Suprapubic skin (tissue), 4 donors: ENCODE data around the gene SLC25A39. TPM values are rescaled to one million over a fixed set of nuclear protein-coding genes. Genes with fewer than 3 reads are reported as not detected.
A peak's percentile ranks its signal among the peaks of the same experiment; 100 is the strongest.
"Not testable (repeated sequence)": the region's sequence is repeated elsewhere in the genome, so short reads cannot be mapped to it uniquely, and the experiment has no call there.

Experiments used
- DNase-seq, 2 donors: peaks; one replicate each; pipeline ENCODE4 v3.0.0-alpha.2; 2019; ENCODE audit warnings: low spot score in 2 of 2
- H3K27ac ChIP-seq: fragments of 200-600 bp; sonication (generic); one replicate; pipeline ENCODE4 v1.5.1; 2019
- H3K27me3 ChIP-seq: fragments of 200-600 bp; sonication (generic); one replicate; pipeline ENCODE4 v1.5.1; 2019
- H3K36me3 ChIP-seq: fragments of 200-600 bp; sonication (generic); one replicate; pipeline ENCODE4 v1.5.1; 2019
- H3K4me1 ChIP-seq: fragments of 200-600 bp; sonication (generic); one replicate; pipeline ENCODE4 v1.5.1; 2019
- H3K4me3 ChIP-seq: fragments of 200-600 bp; sonication (generic); one replicate; pipeline ENCODE4 v1.5.1; 2019; ENCODE audit warnings: mild to moderate bottlenecking
- H3K9me3 ChIP-seq: fragments of 200-600 bp; sonication (generic); one replicate; pipeline ENCODE4 v1.5.1; 2019
- EP300 ChIP-seq: sonication (generic); formaldehyde crosslinking; IDR thresholded peaks from one replicate; pipeline ENCODE4 v1.6.1; 2017; ENCODE audit warnings: antibody characterized with exemption
- POLR2A ChIP-seq, 2 donors: fragments of 450-650 bp; IDR thresholded peaks; one replicate each; pipeline ENCODE4 v1.6.1; 2017; ENCODE audit warnings: antibody characterized with exemption in 2 of 2, mild to moderate bottlenecking in 2 of 2, moderate library complexity in 2 of 2
- POLR2AphosphoS5 ChIP-seq, 3 donors: sonication (generic); formaldehyde crosslinking; IDR thresholded peaks; one replicate each; pipeline ENCODE4 v1.6.1; 2017; ENCODE audit warnings: antibody characterized with exemption in 3 of 3
- WGBS: methylation state at CpG from one replicate; pipeline ENCODE4 v1.1.5; 2018; 5-methylcytosine and 5-hydroxymethylcytosine counted together
- total RNA-seq, 4 donors: library from RNA; depleted of rRNA; stranded (reverse); fragments of >200 nt; gene quantifications; one replicate each; pipeline ENCODE4 v1.1.0, GENCODE V29; 2016
- TF ChIP-seq, protein P1 (sequence below), 2 donors: fragments of 200-600 bp in 1 of 2; fragments of 450-650 bp in 1 of 2; sonication (generic) in 1 of 2; IDR thresholded peaks; one replicate each; pipeline ENCODE4 v1.5.1; 2016 to 2019; ENCODE audit warnings: antibody characterized with exemption in 2 of 2, mild to moderate bottlenecking in 1 of 2, moderate library complexity in 1 of 2

The SLC25A39 gene, protein sequence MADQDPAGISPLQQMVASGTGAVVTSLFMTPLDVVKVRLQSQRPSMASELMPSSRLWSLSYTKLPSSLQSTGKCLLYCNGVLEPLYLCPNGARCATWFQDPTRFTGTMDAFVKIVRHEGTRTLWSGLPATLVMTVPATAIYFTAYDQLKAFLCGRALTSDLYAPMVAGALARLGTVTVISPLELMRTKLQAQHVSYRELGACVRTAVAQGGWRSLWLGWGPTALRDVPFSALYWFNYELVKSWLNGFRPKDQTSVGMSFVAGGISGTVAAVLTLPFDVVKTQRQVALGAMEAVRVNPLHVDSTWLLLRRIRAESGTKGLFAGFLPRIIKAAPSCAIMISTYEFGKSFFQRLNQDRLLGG
- total RNA-seq = 100 to 1,000 TPM in 3 of 4 donors, 10 to 100 TPM in 1; 94.9 to 132 (median 111) TPM

DNA sequence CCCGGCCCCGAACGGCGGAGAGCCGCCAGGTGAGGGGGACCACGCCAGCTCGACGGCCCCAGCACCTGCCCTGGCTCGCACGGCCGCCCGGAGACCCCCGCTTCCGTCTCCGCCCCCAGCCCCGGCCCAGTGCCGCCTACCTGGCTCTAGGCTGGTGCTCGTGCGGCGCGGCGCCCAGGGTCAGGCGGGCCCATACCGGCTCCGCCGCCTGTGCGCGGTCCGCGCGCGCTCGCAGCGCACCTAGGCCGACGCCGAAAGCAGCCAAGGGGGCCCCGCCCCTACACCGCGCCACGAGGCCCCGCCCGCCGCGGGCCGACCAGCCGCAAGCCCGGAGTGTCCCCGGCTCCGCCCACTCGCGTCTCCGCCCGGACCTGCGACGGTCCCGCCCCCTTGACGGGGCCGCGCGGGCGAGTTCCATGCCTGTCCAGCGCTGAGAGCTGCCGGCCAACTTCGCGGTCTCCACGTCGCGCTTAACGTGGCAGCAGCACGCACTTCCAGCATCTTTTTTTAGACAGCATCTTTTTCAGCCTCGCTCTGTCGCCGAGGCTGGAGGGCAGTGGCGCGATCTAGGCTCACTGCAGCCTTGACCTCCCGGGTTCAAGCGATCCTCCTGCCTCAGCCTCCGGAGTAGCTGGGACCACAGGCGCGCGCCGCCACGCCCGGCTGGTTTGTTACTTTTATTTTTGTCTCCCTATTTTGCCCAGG lies at the start of gene SLC25A39:
Gene SLC25A39 (minus strand): TSS at position 253 of the 705 bp plus-strand sequence. CDS start 1,261 bp downstream, outside the sequence.
- Histone ChIP-seq H3K36me3 (peaks cover 29% of the 10 kb centered on the region), H3K4me1 (peaks cover 38% of the 10 kb centered on the region), H3K9me3 (no peaks in the 10 kb centered on the region), H3K4me3 (peak within 1 kb of the TSS; percentile 98), H3K27ac (peak within 1 kb of the TSS; percentile 85), H3K27me3 (no peaks in the 10 kb centered on the region)
- 0% methylated on average over 45 of the region's 85 CpGs for WGBS
- peak; percentile 95 to 96 for DNase-seq
- TF ChIP-seq POLR2AphosphoS5 (IDR thresholded peaks at IDR 0.05) (peak in 1 of 3 donors; percentile 15), EP300 (no peak)

- TF ChIP-seq POLR2AphosphoS5 (IDR thresholded peaks at IDR 0.05) (no peak), POLR2A (IDR thresholded peaks at IDR 0.05) (no peak), EP300 (no peak)
- TF ChIP-seq, protein P1, sequence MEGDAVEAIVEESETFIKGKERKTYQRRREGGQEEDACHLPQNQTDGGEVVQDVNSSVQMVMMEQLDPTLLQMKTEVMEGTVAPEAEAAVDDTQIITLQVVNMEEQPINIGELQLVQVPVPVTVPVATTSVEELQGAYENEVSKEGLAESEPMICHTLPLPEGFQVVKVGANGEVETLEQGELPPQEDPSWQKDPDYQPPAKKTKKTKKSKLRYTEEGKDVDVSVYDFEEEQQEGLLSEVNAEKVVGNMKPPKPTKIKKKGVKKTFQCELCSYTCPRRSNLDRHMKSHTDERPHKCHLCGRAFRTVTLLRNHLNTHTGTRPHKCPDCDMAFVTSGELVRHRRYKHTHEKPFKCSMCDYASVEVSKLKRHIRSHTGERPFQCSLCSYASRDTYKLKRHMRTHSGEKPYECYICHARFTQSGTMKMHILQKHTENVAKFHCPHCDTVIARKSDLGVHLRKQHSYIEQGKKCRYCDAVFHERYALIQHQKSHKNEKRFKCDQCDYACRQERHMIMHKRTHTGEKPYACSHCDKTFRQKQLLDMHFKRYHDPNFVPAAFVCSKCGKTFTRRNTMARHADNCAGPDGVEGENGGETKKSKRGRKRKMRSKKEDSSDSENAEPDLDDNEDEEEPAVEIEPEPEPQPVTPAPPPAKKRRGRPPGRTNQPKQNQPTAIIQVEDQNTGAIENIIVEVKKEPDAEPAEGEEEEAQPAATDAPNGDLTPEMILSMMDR (IDR thresholded peaks at IDR 0.05) = no peak
- Histone ChIP-seq H3K27ac (no peak overlapping the region), H3K4me3 (no peak overlapping the region), H3K9me3 (no peaks in the 10 kb centered on the region), H3K36me3 (no peaks in the 10 kb centered on the region), H3K27me3 (peaks cover 32% of the 10 kb centered on the region), H3K4me1 (peaks cover 4% of the 10 kb centered on the region)
- no peak for DNase-seq
- WGBS = 71% methylated on average over 10 of the region's 10 CpGs
Measured at GRCh38 chr17:44372036-44372435, 47.4 kb upstream of the SLC25A39 start.

DNA sequence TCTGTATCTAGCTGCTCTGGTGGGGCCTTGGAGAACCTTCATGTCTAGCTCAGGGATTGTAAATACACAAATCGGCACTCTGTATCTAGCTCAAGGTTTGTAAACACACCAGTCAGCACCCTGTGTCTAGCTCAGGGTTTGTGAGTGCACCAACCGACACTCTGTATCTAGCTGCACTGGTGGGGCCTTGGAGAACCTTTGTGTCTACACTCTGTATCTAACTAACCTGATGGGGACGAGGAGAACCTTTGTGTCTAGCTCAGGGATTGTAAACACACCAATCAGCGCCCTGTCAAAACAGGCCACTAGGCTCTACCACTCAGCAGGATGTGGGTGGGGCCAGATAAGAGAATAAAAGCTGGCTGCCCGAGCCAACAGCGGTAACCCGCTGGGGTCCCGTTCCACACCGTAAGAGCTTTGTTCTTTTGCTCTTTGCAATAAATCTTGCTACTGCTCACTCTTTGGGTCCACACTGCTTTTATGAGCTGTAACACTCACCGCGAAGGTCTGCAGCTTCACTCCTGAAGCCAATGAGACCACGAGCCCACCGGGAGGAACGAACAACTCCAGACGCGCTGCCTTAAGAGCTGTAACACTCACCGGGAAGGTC lies 44.9 kb upstream of the SLC25A39 start:
- H3K36me3 ChIP-seq, H3K4me3 ChIP-seq, H3K4me1 ChIP-seq, H3K27ac ChIP-seq, DNase-seq, H3K9me3 ChIP-seq: not testable (repeated sequence)
- WGBS = 54% methylated on average over 17 of the region's 17 CpGs
- peaks cover 33% of the 10 kb centered on the region for H3K27me3 ChIP-seq

- not testable (repeated sequence) for H3K4me1 ChIP-seq, H3K27ac ChIP-seq, H3K36me3 ChIP-seq, H3K4me3 ChIP-seq, DNase-seq, H3K9me3 ChIP-seq
- WGBS = 75% methylated on average over 12 of the region's 42 CpGs
- peaks cover 33% of the 10 kb centered on the region for H3K27me3 ChIP-seq
Measured at GRCh38 chr17:44368391-44369243, 44.0 kb upstream of the SLC25A39 start.

DNA sequence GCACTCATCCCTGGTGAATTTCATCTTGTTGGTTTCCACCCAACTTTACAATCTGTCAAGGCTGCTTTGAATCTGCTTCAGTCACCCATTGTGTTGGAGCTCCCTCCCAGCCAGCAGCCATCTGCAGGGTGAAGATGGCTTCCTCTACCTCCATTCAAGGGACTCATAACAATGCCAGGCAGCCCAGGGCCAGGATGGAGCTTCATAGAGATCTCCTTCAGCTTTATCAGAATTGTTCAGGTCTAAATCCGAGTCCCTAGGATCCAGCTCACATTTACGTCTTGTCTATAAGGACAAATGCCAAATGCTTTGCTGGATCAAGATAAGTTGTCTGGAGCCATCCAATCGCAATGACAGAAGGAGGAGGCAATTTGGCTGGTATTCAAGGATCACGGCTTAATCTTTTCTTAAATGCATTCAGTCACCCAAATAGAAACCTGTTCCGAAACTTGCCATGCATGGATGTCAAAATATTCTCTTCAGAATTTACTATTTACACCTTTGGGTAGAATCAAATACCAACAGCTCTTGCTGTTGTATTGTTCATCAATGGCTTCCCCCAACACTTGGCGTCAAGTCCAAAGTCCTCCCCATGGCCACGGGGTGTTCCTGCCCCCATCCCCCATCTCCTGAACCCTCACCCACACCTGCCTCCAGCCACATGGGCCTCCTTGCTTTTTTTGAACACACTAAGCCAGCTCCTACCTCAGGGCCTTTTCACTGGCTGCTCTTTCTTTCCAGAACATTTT lies 42.8 kb upstream of the SLC25A39 start:
- no peak for DNase-seq
- Histone ChIP-seq H3K9me3 (no peaks in the 10 kb centered on the region), H3K27ac (no peak overlapping the region), H3K4me3 (no peak overlapping the region), H3K4me1 (peaks cover 21% of the 10 kb centered on the region), H3K27me3 (peaks cover 33% of the 10 kb centered on the region), H3K36me3 (no peaks in the 10 kb centered on the region)
- TF ChIP-seq, protein P1 (IDR thresholded peaks at IDR 0.05) = no peak
- TF ChIP-seq EP300 (no peak), POLR2AphosphoS5 (IDR thresholded peaks at IDR 0.05) (no peak), POLR2A (IDR thresholded peaks at IDR 0.05) (no peak)
- 40% methylated on average over 7 of the region's 7 CpGs for WGBS

DNA sequence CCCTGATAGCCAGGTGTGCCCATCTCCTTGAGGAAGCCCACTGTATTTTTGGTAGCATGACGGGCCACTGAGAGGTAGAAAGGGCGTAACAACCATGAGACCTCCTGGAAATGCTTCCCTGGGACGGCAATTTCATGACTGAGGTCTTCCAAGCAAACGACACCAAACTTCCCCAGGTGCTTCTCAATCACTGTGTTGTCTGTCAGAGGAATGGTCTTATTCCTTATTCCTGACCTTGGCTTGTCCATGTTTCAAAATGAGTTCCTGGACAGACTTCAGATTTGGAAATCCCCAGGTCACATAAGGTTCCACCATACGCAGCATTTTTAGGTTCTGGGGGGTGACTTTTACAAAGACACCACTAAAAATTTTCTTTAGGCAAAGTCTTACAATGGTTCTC lies 40.4 kb upstream of the SLC25A39 start:
- not testable (repeated sequence) for DNase-seq, H3K27ac ChIP-seq, H3K4me3 ChIP-seq, H3K9me3 ChIP-seq, H3K36me3 ChIP-seq
- H3K4me1 ChIP-seq = peaks cover 24% of the 10 kb centered on the region
- 89% methylated on average over 5 of the region's 5 CpGs for WGBS
- H3K27me3 ChIP-seq = peaks cover 22% of the 10 kb centered on the region
